Endodermal cell (in vitro differentiated cells): ENCODE measurements around the gene LRIT1. TPM values are rescaled to one million over a fixed set of nuclear protein-coding genes. Genes with fewer than 3 reads are reported as not detected.

Experiments used
- DNase-seq: peaks from one replicate; pipeline ENCODE4 v3.0.0-alpha.2; 2017
- H3K27ac ChIP-seq: 2 replicates; pipeline ENCODE4 v1.5.1; 2013; ENCODE audit warnings: mild to moderate bottlenecking, low read depth, low read length, moderate library complexity
- H3K27me3 ChIP-seq: 2 replicates; pipeline ENCODE4 v1.6.1; 2013; ENCODE audit warnings: mild to moderate bottlenecking, low read length, moderate library complexity; ENCODE audit not compliant: insufficient read depth, control insufficient read depth, poor library complexity, severe bottlenecking
- H3K36me3 ChIP-seq: 2 replicates; pipeline ENCODE4 v1.7.0; 2013; ENCODE audit warnings: mild to moderate bottlenecking, low read length, moderate library complexity; ENCODE audit not compliant: control insufficient read depth, insufficient read depth
- H3K4me1 ChIP-seq: one replicate; pipeline ENCODE4 v1.7.0; 2013; ENCODE audit warnings: low read length; ENCODE audit not compliant: control insufficient read depth, insufficient read depth
- H3K4me3 ChIP-seq: 2 replicates; pipeline ENCODE4 v1.5.1; 2013; ENCODE audit warnings: mild to moderate bottlenecking, low read length, moderate library complexity
- H3K9ac ChIP-seq: 2 replicates; pipeline ENCODE4 v1.6.1; 2013; ENCODE audit warnings: mild to moderate bottlenecking, low read length, moderate library complexity; ENCODE audit not compliant: poor library complexity, severe bottlenecking; ENCODE audit errors: extremely low read depth
- H3K9me3 ChIP-seq: 2 replicates; pipeline ENCODE4 v1.6.1; 2013; ENCODE audit warnings: mild to moderate bottlenecking, low read length, moderate library complexity; ENCODE audit not compliant: control insufficient read depth
- H3K27ac Mint-ChIP-seq: 2 replicates; pipeline ENCODE4 v1.8.0; 2020; ENCODE audit warnings: mixed read lengths
- H3K27me3 Mint-ChIP-seq: 2 replicates; pipeline ENCODE4 v1.8.0; 2021; ENCODE audit warnings: mild to moderate bottlenecking, mixed read lengths; ENCODE audit not compliant: insufficient read depth
- H3K36me3 Mint-ChIP-seq: 2 replicates; pipeline ENCODE4 v1.8.0; 2020; ENCODE audit warnings: low read depth, mixed read lengths
- H3K4me1 Mint-ChIP-seq: 2 replicates; pipeline ENCODE4 v1.8.0; 2020; ENCODE audit warnings: mixed read lengths
- H3K4me3 Mint-ChIP-seq: 2 replicates; pipeline ENCODE4 v1.8.0; 2020; ENCODE audit warnings: mild to moderate bottlenecking, moderate library complexity, mixed read lengths
- H3K9me3 Mint-ChIP-seq: 2 replicates; pipeline ENCODE4 v1.8.0; 2020; ENCODE audit warnings: mild to moderate bottlenecking, mixed read lengths
- CTCF ChIP-seq: fragments of 200-600 bp; sonication (generic); conservative IDR thresholded peaks from 2 replicates; pipeline ENCODE4 v1.5.0; 2021; ENCODE audit warnings: antibody characterized with exemption, mild to moderate bottlenecking
- WGBS, 2 experiments: methylation state at CpG; one replicate each; pipeline versions ENCODE4 v1.1.5 to v1.1.7; 2013; ENCODE audit warnings: missing lambda C conversion rate in 2 of 2, mixed read lengths in 1 of 2; ENCODE audit not compliant: insufficient coverage in 1 of 2, insufficient read length in 1 of 2; 5-methylcytosine and 5-hydroxymethylcytosine counted together
- long read RNA-seq, 4 experiments: library from polyadenylated mRNA in 2 of 4; library from RNA in 1 of 4; library from capped mRNA in 1 of 4; stranded (forward) in 3 of 4; unstranded in 1 of 4; transcript quantifications; one replicate each; pipeline ENCODE4 v2.0.0, GENCODE V29; 2020 to 2021; ENCODE audit warnings: inconsistent platforms in 1 of 4
- polyA plus RNA-seq, 2 experiments: library from polyadenylated mRNA; stranded (reverse); fragments of 50-300 nt; gene quantifications; one replicate each; pipeline ENCODE4 v1.2.3, GENCODE V29; 2013
- total RNA-seq, 2 donors: library from RNA; stranded (reverse); fragmentation: NEBNext Ultra II Directional in 1 of 2; extraction: Animal tissue kit (Norgen Biotek cat#: 25700) in 1 of 2; gene quantifications; 2 replicates in 1 of 2; 3 replicates in 1 of 2; pipeline ENCODE4 v1.2.1, GENCODE V29; 2021

LRIT1 gene
- under 1 TPM in 1 of 2 donors, not detected in 1; 0.11 TPM for total RNA-seq
- polyA plus RNA-seq (2013, experiment 1 of 2): not detected
- not detected for polyA plus RNA-seq (2013, experiment 2 of 2)
- long read RNA-seq, experiment 1: 0 reads
- long read RNA-seq, experiment 2: 0 reads
- long read RNA-seq, experiment 3: 0 reads
- long read RNA-seq, experiment 4: 0 reads

GRCh38 chr10:84241185-84241790 lies at the start of gene LRIT1:
LRIT1 (minus strand) TSS chr10:84241546; CDS start chr10:84241439, 107 bp downstream.
- Histone ChIP-seq H3K27me3 (no peaks in the 10 kb centered on the region), H3K4me3 (no peak within 1 kb of the TSS), H3K9me3 (no peaks in the 10 kb centered on the region), H3K27ac (no peak within 1 kb of the TSS), H3K4me1 (no peaks in the 10 kb centered on the region), H3K36me3 (no peaks in the 10 kb centered on the region), H3K9ac (no peak within 1 kb of the TSS)
- Mint-ChIP-seq H3K9me3 (no peaks in the 10 kb centered on the region), H3K27me3 (peaks cover 39% of the 10 kb centered on the region), H3K4me3 (no peak within 1 kb of the TSS), H3K36me3 (no peaks in the 10 kb centered on the region), H3K4me1 (peaks cover 4% of the 10 kb centered on the region), H3K27ac (no peak within 1 kb of the TSS)
- no peak for TF ChIP-seq CTCF
- no peak for DNase-seq
- 85 to 100% methylated on average over 1 to 13 of the region's 13 CpGs for WGBS, 2 experiments

- Histone ChIP-seq H3K9me3 (no peaks in the 10 kb centered on the region), H3K27ac (no peak overlapping the region), H3K9ac (no peak overlapping the region), H3K36me3 (no peaks in the 10 kb centered on the region), H3K27me3 (no peaks in the 10 kb centered on the region), H3K4me3 (no peak overlapping the region), H3K4me1 (no peaks in the 10 kb centered on the region)
- TF ChIP-seq CTCF: no peak
- Mint-ChIP-seq H3K4me3 (no peak overlapping the region), H3K27ac (no peak overlapping the region), H3K9me3 (no peaks in the 10 kb centered on the region), H3K27me3 (no peaks in the 10 kb centered on the region), H3K4me1 (peaks cover 18% of the 10 kb centered on the region), H3K36me3 (no peaks in the 10 kb centered on the region)
- no peak for DNase-seq
- 87 to 90% methylated on average over 2 to 3 of the region's 3 CpGs for WGBS, 2 experiments
Measured at GRCh38 chr10:84290235-84290634, 48.9 kb upstream of the LRIT1 start.

- Histone ChIP-seq H3K4me1 (no peaks in the 10 kb centered on the region), H3K36me3 (no peaks in the 10 kb centered on the region), H3K4me3 (no peak overlapping the region), H3K9me3 (no peaks in the 10 kb centered on the region), H3K27me3 (no peaks in the 10 kb centered on the region), H3K27ac (no peak overlapping the region), H3K9ac (no peak overlapping the region)
- H3K27me3 Mint-ChIP-seq: no peaks in the 10 kb centered on the region
- WGBS, 2 experiments: 90 to 91% methylated on average over 1 of the region's 1 CpG
- H3K4me3 Mint-ChIP-seq: no peak overlapping the region
- TF ChIP-seq CTCF: no peak
- no peaks in the 10 kb centered on the region for H3K9me3 Mint-ChIP-seq
- H3K36me3 Mint-ChIP-seq: no peaks in the 10 kb centered on the region
- H3K4me1 Mint-ChIP-seq: peaks cover 16% of the 10 kb centered on the region
- no peak overlapping the region for H3K27ac Mint-ChIP-seq
- DNase-seq: no peak
Measured at GRCh38 chr10:84289521-84290200, 48.3 kb upstream of the LRIT1 start.
